PC-9 (cell line): ENCODE measurements around the gene IKZF3.

Experiments used
- EZH2 ChIP-seq: fragments of 200-600 bp; sonication (generic); IDR thresholded peaks from 2 replicates; pipeline ENCODE4 v1.8.0; 2017; ENCODE audit warnings: antibody characterized with exemption, low read depth
- TF ChIP-seq, protein P1 (sequence below): fragments of 200-600 bp; sonication (generic); conservative IDR thresholded peaks from 2 replicates; pipeline ENCODE4 v1.6.1; 2017; ENCODE audit warnings: mixed run types, antibody characterized with exemption, mild to moderate bottlenecking, moderate library complexity

DNA sequence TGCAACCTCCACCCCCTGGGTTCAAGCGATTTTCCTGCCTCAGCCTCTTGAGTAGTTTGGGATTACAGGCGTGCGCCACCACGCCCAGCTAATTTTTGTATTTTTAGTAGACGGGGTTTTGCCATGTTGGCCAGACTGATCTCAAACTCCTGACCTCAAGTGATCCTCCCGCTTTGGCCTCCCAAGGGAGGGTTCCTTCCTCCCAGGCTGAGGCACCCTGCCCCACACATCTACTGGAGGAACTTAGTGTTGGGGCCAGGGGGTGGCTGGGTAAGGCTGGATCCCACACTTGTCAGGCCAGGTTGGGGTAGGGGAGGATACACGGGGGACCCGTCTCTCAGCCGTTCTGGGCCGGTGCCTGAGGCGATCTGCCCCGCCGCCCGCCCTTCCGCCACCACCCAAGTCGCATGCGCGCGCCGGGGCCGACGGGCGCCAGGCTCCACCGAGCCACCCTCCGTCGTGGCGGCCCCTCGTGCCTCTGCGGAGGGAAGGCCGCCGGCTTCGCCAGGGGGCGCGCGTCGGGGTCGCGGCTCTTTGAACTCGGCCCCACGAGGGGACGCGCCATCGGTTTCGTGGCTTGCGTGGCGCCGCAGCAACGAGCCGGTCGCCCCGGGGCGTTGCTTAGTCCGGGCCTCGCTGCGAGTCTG, 110.5 kb downstream of the IKZF3 start:
- TF ChIP-seq, protein P1, sequence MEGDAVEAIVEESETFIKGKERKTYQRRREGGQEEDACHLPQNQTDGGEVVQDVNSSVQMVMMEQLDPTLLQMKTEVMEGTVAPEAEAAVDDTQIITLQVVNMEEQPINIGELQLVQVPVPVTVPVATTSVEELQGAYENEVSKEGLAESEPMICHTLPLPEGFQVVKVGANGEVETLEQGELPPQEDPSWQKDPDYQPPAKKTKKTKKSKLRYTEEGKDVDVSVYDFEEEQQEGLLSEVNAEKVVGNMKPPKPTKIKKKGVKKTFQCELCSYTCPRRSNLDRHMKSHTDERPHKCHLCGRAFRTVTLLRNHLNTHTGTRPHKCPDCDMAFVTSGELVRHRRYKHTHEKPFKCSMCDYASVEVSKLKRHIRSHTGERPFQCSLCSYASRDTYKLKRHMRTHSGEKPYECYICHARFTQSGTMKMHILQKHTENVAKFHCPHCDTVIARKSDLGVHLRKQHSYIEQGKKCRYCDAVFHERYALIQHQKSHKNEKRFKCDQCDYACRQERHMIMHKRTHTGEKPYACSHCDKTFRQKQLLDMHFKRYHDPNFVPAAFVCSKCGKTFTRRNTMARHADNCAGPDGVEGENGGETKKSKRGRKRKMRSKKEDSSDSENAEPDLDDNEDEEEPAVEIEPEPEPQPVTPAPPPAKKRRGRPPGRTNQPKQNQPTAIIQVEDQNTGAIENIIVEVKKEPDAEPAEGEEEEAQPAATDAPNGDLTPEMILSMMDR = no peak
- TF ChIP-seq EZH2 = no peak
